Measurements from ENCODE around the gene C4A. TPM values are rescaled to one million over a fixed set of nuclear protein-coding genes. Genes with fewer than 3 reads are reported as not detected.

C4A gene
- total and polyA plus RNA-seq, 2 of the 8 experiments (the other 6 are each of a cell fraction or from before 2014, with no cell fraction given): 0.62 to 2.4 TPM

- TF ChIP-seq ATF2 (IDR thresholded peaks at IDR 0.05; ENCODE audit: low read length) (no peak), SUZ12 (IDR thresholded peaks at IDR 0.05; ENCODE audit: low read length) (no peak), CHD1 (IDR thresholded peaks at IDR 0.05; ENCODE audit: low read depth, low read length) (no peak), BACH1 (IDR thresholded peaks at IDR 0.05; ENCODE audit: low read length) (no peak), EP300 (IDR thresholded peaks at IDR 0.05; ENCODE audit: borderline replicate concordance in 1 of 2, low read depth in 2 of 2, low read length in 2 of 2) (no peak), HDAC6 (IDR thresholded peaks at IDR 0.05; ENCODE audit: low read depth, low read length) (no peak), FOSL1 (IDR thresholded peaks at IDR 0.05; ENCODE audit: insufficient read depth, low read depth, low read length) (no peak), BCL11A (IDR thresholded peaks at IDR 0.05; ENCODE audit: low read depth in 2 of 2, low read length in 2 of 2) (no peak), RXRA (IDR thresholded peaks at IDR 0.05; ENCODE audit: insufficient read depth, low read depth, low read length) (no peak), RNF2 (IDR thresholded peaks at IDR 0.05; ENCODE audit: borderline replicate concordance, low read depth, low read length, missing control alignments, poor library complexity, severe bottlenecking) (no peak), EZH2 (IDR thresholded peaks at IDR 0.05; ENCODE audit: low read depth, low read length, severe bottlenecking) (no peak), HDAC2 (IDR thresholded peaks at IDR 0.05; ENCODE audit: borderline replicate concordance in 1 of 2, low read depth in 2 of 2, low read length in 2 of 2) (no peak), BRCA1 (IDR thresholded peaks at IDR 0.05; ENCODE audit: low read depth, low read length) (no peak), CTBP2 (IDR thresholded peaks at IDR 0.05; ENCODE audit: borderline replicate concordance, insufficient read depth, insufficient read length, low read length) (no peak), CEBPB (IDR thresholded peaks at IDR 0.05; ENCODE audit: low read depth, low read length) (no peak), CBX8 (IDR thresholded peaks at IDR 0.05; ENCODE audit: borderline replicate concordance, low read depth, low read length) (no peak), ASH2L (IDR thresholded peaks at IDR 0.05; ENCODE audit: low read length) (peak; percentile 16), CTCF (IDR thresholded peaks at IDR 0.05; ENCODE audit: control extremely low read depth in 1 of 3, insufficient read depth in 1 of 3, low read depth in 1 of 3, low read length in 3 of 3) (peak; percentile 86 to 93 (median 92))
Observed at GRCh38 chr6:32047855-32048766, 66.3 kb downstream of the C4A start (continued).

Data from H1 (cell line).